Mammary epithelial cell (primary cell): ENCODE data around the gene PLEKHA6.

Source experiments
- CTCF ChIP-seq, 2 donors: IDR thresholded peaks in 1 of 2; conservative IDR thresholded peaks in 1 of 2; 2 replicates each; pipeline ENCODE4 v1.5.1; 2011 to 2012; ENCODE audit warnings: inconsistent platforms in 2 of 2, low read length in 2 of 2, mild to moderate bottlenecking in 2 of 2, control low read depth in 1 of 2, low read depth in 1 of 2; ENCODE audit not compliant: insufficient read depth in 1 of 2; ENCODE audit errors: extremely low read depth in 1 of 2
- EZH2 ChIP-seq: IDR thresholded peaks from 2 replicates; pipeline ENCODE4 v1.6.1; 2012; ENCODE audit warnings: low read length, inconsistent platforms, borderline replicate concordance

GRCh38 chr1:204261746-204262505 lies 97.8 kb downstream of the PLEKHA6 start:
- no peak for TF ChIP-seq CTCF (conservative IDR thresholded peaks at IDR 0.05 in 1 of 2, IDR thresholded peaks at IDR 0.05 in 1 of 2; ENCODE audit: extremely low read depth in 1 of 2, insufficient read depth in 1 of 2, low read depth in 1 of 2, low read length in 2 of 2)
- no peak for TF ChIP-seq EZH2
